ENCODE measurements around the gene KCNQ2.

- TF ChIP-seq CTCF (IDR thresholded peaks at IDR 0.05; ENCODE audit: low read depth, low read length, poor library complexity, severe bottlenecking) (no peak), EZH2phosphoT487 (IDR thresholded peaks at IDR 0.05; ENCODE audit: borderline replicate concordance, low read length) (no peak)
Measured at GRCh38 chr20:63420359-63421093, 51.9 kb downstream of the KCNQ2 start.
